GM19099 (cell line): Measurements from ENCODE around the gene FAM193B.
A peak's percentile ranks its signal among the peaks of the same experiment; 100 is the strongest.

Source experiments
- POLR2A ChIP-seq: IDR thresholded peaks from 3 replicates; pipeline ENCODE4 v1.6.1; 2011; ENCODE audit warnings: low read depth; ENCODE audit not compliant: insufficient read length; ENCODE audit errors: extremely low read depth

The FAM193B gene

GRCh38 chr5:177529247-177530203, 24.8 kb downstream of the FAM193B start:
- no peak for TF ChIP-seq POLR2A

DNA sequence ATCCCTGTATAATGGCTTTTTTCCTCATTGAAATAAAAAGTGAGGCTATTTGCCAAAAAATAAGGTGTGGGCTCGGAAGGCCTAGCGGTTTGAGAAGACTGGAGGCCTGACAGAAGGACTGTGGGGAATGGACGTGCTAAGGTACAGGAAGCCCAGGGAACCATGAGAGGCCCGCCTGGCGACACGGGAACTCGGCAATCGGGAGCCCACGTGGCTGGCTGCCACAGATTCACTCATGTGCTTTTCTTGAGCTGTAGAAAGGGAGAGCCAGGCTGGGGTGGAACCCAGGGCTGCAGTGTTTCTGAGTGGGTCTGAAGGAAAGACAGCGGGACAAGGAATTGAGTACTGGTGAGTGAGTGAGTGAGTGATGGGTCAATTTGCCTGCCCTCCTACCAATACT, 25.7 kb downstream of the FAM193B start:
- TF ChIP-seq POLR2A, result no peak

- TF ChIP-seq POLR2A, result no peak
These were observed 26.8 kb downstream of the FAM193B start for GRCh38 chr5:177527595-177527994.

DNA sequence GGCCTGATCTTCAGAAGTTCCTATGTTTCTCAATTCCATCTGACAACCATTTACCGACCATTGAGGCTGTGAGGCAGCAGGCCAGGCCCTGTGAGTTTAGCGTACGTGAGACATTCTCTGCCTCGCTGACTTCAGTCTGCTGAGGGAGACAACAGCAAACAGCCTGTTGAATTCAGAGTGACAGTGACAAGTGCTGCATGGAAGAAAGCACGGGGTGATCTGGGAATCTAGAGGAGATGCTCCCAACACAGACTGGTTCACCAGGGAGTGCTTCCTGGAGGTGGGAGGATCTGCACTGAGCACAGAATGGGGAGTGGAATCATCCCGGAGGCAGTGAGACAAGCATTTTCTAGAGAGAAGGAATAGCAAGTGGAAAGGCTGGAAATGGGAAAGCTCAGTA, 27.6 kb downstream of the FAM193B start:
- no peak for TF ChIP-seq POLR2A

DNA sequence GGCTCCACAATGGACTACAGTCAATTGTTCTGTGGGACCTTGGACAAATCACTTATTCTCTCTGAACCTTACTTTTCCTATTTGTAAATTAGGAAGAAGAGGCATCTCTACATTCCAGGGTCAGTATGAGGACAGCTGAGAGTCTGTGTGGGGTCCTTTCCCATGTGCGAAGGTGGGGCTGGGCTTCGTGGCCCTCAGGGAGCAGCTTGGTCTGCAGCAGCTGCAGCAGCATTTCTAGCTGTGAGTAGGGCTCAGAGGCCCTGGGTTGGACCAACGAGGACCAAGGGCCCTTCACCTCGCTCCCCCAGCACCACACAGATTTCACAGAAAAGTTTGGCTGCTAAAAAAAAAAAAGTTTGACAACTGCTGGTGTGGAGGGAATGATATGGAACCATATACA, 28.2 kb downstream of the FAM193B start:
- TF ChIP-seq POLR2A, result no peak

GRCh38 chr5:177524941-177525655, 29.3 kb downstream of the FAM193B start:
- TF ChIP-seq POLR2A, result no peak

GRCh38 chr5:177524539-177524900, 29.8 kb downstream of the FAM193B start:
- TF ChIP-seq POLR2A, result no peak

GRCh38 chr5:177523711-177524538, 30.4 kb downstream of the FAM193B start:
- TF ChIP-seq POLR2A, result no peak

DNA sequence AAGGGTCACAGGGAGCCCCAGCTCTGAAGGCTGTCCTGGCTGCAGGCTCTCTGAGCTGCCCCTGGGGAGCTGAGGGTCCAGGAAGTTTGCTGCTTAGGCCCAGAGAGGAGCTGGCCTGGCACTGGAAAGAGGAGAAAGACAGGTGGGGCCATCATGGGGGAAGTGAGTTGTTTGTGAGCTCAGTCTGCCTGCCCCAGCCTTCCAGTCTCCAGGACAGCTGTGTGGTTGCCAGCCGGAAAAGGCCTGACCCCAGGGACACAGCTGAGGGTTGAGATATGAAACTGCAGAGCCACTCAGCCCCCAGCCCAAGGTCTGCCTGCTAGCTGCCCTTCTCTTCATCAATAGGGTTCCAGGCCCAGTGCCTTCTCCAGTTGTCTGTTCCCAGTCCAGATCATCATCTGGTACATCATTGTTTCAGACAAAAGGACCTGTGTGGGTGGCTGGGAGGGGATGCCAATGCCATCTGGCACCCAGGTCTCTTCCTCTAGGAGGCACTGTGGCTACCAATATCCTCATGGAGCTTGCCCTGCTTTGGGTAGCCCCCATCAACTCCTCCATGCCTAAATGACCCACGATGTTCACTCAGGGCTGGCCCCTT, 33.3 kb downstream of the FAM193B start:
- TF ChIP-seq POLR2A, result no peak

- TF ChIP-seq POLR2A, result no peak
These were observed 34.1 kb downstream of the FAM193B start for GRCh38 chr5:177520271-177520670.

DNA sequence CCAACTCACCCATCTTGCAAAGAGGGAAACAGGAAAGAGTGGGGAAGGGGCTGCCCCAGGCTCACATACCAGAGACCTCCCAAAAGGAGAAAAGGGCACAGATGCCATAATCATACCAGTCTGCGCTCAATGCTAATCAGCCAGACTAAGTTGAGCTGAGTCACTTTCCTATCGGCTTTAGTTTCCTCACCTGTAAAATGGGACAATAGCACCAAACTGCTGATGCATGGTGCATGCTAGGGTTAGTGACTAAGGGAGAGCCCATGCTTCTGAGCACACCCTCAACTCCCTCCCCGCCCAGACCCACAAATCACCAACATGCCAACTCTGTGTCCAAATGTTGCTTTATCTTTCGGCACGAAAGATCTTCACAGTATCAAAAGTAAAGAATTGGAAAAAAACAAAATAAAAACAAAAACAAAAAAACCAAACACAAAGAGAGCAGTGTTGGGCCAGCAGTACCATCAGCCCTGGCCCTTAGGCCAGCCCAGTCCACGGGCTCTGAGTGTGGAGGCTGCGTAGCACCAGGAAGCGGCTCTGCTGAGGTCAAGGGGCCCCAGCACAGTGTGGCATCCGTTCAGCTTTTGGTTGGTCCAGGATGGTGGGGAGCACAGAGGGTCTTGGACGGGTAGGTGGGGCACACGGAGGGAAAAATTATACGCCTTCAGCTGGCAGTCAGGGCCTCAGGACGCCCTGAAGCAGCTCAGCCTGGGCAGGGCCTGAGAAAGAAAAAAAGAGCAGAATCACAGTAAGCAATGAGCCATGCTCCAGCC, 34.7 kb downstream of the FAM193B start:
- TF ChIP-seq POLR2A, result no peak

DNA sequence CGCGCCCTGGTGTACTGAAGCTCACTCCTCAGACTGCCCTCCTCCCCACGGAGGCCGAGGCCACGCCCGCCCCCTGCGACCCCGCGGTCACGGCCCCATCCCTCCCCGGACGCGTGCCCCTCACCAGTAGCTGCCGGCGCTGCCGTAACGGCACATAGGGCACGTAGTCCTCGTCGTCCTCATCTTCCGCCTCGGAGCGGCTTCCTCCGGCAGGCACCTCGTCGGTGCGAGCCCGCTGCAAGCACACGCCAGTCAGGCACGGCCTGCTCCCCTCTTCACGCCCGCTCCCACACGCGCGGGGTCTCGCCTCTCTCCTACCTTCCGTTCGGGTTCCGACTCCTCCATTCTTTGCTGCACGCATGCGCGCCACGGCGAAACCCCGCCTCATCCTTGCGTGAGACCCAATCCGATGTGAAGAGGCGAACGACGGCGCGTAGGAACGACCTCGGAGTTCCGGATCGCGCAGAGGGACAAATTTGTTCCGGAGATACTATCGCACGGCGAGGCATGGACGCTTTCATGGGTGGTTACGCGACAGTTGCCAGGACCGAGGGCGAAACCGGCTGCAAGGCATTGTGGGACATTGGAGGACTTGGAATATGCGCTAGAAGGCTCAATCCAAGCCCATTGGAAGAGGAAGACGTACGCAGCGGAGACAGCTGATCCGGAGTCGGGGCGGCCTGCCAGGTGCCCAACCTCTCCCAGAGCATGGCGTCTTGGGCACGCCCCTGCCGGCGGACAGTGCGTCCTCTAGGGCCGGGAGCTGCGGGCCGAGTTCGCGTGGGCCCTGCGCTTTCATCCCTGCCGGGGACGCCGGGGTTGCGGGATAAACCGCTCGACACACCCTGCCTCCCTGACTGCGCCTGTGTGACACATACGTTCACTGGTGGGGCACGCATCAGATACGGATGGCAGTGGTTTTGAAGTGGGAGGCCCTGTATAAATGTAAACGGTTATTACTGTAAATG, 37.5 kb downstream of the FAM193B start, which contains the start of gene DDX41:
TSS of gene DDX41 (minus strand) at position 361 of the 968 bp plus-strand sequence. CDS start at position 345, 16 bp downstream.
- peak; percentile 83 for TF ChIP-seq POLR2A

DNA sequence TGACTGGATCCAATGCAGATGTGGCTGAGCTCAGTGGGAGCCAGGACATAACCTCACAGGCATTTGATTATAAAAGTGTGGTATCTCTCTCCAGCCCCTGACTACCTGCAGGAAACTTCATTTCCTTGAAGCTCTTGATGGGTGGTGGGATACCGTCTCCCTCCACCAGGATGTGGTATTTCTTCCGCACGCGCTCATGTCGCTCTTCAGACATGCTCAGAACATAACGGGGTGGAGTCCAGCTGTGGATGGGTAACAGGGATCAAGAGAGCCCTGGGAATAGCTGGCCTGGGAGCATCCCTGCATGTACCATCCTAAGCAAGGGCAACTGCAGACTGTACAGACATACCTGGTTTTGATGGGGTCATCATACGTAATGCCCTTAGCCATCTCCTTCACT, 38.8 kb downstream of the FAM193B start:
- no peak for TF ChIP-seq POLR2A
